GM19043 (cell line): ENCODE measurements around the gene ERVW-1.

Experiments used
- ATAC-seq: cut with Tn5 transposase; IDR thresholded peaks from one replicate; pipeline ENCODE4 v1.9.1; 2021; ENCODE audit warnings: low read depth; ENCODE audit not compliant: unreplicated experiment

The ERVW-1 gene

GRCh38 chr7:92432299-92432946, 45.3 kb downstream of the ERVW-1 start:
- no peak for ATAC-seq

GRCh38 chr7:92427193-92427592, 50.6 kb downstream of the ERVW-1 start:
- ATAC-seq: no peak

GRCh38 chr7:92425311-92425947, 52.3 kb downstream of the ERVW-1 start:
- no peak for ATAC-seq

GRCh38 chr7:92423710-92424131, 54.0 kb downstream of the ERVW-1 start:
- no peak for ATAC-seq

- ATAC-seq: no peak
Measured at GRCh38 chr7:92422926-92423325, 54.8 kb downstream of the ERVW-1 start.

GRCh38 chr7:92421676-92422435, 55.9 kb downstream of the ERVW-1 start:
- ATAC-seq: no peak
